ENCODE data around the gene CHRNB4.
"Not testable (repeated sequence)": the region's sequence is repeated elsewhere in the genome, so short reads cannot be mapped to it uniquely, and the experiment has no call there.

Gene CHRNB4, protein sequence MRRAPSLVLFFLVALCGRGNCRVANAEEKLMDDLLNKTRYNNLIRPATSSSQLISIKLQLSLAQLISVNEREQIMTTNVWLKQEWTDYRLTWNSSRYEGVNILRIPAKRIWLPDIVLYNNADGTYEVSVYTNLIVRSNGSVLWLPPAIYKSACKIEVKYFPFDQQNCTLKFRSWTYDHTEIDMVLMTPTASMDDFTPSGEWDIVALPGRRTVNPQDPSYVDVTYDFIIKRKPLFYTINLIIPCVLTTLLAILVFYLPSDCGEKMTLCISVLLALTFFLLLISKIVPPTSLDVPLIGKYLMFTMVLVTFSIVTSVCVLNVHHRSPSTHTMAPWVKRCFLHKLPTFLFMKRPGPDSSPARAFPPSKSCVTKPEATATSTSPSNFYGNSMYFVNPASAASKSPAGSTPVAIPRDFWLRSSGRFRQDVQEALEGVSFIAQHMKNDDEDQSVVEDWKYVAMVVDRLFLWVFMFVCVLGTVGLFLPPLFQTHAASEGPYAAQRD

DNA sequence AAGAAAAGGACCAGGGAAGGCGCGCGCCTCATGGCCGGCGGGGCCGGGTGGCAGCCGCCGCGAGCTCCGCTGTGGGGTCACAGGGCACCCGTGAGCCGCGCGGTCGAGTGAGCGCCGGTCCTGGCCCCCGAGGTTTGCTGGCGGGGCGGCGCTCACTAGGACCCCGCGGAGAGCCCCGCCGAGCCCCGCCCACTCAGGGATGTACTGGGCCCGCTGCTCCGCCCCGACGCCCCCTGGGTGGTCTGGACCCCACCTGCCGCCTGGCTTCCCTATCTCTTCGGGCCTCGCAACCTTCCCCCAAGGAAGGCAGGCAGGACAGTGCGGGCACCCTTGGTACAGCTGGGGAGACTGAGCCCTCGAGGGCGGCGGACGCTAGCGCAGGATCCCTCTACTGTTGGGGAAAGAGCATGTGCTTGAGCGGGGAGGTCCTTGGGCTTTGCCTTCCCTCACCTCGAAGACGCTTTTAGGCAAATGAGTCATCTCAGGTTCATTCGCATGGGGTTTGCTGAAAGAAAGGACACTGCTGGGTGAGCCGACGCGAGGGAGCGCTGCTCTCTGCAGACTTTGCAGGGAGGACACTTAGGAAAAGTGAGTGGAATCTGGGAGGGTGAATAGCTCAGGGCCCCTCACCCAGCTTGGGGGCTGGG, at the start of gene CHRNB4:
CHRNB4 (minus strand) TSS at position 109 of the 647 bp plus-strand sequence; CDS start at position 32, 77 bp downstream.
- DNase-seq = no peak

DNA sequence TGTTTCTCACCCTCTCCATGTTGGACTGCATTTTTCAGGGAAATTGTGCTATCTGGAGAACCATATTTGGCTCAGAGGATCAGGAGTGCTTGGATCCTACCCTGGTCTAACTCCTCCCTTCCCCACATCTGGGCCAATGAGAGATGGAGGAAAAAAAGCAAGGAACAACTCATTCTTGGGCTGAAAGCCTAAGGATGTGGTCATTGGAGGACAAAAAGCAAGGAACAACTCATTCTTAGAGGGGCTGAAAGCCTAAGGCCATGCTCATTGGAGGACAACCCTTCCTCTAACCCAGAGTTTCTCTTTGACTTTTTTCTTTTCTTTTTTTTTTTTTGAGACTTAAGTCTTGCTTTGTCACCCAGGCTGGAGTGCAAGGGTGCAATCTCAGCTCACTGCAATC, 48.6 kb upstream of the CHRNB4 start:
- no peak for DNase-seq

DNA sequence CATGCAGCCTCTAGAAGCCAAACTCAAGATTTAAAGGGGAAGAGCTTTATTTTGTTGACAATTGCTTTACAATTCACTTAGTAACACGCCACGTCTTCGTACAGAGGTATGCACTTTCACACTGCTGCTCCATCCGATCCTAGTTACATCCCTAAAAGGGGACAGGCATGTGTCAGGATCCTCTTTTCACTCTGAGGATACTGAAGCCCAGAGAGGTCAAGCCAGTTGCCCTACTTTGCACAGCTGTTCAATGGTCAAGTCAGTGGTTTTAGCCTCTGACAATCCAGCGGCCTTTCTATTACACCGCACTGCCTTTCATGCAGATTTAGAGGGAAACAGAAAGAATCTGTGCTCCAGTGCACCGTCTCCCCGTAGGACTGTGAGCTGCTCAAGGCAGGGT, 44.9 kb upstream of the CHRNB4 start:
- no peak for DNase-seq

DNA sequence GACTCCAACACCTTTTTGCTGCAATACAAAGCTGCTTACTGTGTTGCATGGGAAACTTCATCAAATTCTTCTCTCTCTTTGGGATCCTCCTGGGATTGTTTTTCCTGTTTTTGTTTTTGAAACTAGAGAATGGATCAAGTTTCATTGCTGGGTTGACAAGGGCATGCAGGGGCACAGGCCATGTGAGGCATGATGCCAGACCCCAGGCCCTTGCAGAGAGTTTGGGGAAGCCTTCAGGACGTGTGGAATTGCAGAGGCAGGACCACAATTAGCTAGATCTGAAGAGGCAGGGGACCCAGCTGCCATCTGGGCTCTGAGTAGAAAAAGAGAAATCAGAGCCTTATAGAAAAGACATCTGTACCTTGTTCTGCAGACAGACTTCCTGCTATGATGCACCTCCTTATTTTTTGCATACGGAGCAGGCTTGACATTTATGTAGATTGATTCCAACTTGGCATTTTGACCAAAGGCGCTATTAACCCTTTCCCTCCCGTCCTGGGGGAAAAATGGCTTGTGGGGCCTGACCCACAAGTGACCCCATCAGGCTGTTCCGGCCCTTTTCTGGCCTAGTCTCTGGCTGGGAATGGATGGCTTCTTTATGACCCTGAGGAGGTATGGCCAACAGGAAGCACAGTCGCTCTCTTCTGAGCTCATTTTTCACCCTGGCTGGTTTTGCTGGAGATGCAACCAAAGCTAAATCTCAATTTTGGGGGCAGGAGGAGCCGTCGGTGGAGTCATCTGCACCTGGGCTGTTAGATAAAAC, 44.3 kb upstream of the CHRNB4 start:
- DNase-seq = no peak

DNA sequence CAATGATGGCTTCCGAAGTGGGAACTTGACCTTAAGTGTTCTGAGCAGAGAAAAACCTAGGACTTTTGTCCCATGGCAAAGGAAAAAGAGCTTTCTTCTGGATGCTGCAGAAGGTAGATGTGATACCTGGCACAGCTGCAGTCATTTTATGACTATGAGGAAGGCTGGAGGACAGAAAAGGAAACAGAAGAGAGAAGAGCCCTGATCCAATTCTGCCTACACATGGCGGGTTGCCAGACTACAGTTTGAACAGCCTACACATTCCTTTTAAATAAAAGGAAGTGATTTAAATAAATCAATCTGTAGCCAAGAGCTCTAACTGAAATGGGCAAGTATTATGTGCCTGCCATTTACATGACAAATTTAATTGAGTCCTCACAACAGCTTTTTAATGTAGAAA, 43.6 kb upstream of the CHRNB4 start:
- no peak for DNase-seq

DNA sequence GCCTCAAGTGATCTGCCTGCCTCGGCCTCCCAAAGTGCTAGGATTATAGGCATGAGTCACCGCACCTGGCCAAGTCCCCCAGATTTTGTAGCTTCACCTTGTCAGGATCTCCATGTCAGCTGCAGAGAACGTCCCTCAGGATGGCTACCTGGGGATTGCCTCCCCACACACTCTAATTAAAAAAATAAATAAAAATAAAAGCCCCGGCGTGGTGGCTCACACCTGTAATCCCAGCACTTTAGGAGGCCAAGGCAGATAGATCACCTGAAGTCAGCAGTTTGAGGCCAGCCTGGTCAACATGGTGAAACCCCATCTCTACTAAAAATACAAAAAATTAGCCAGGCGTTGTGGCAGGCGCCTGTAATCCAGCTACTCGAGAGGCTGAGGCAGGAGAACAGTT, 42.6 kb upstream of the CHRNB4 start:
- not testable (repeated sequence) for DNase-seq

DNA sequence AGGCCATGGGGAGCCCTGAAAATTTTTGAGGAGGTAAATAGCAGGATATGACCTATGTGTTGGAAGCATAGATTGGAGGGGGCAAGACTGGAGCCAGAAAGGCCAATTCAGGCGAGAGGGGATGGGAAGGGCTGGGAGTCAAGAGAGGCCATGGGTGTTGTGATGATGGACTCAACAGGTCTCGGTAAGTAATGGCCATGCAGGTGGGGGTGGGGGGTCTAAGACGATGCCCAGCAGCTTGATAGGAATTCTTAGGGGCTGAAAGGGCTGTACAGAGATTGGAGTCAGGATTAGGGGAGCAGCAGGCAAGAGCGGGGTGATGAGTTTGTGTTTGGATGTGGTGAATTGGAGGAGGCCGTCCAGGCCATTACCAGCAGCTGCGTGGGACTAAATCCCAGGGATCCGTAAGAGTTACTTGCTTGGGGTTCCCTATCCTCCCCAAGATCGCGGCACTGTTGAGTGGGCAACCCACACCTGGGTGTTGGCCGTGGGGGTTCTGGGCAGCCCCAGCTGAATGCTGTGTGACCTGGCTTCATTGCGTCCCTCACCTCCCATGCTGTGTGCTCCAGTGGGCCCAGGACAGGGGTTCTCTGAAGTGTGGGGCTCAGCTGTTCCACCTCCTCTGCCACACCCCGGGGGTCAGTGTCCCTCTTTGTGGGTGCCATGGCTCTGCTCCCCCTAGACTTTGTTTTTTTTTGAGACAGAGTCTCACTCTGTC, 41.8 kb upstream of the CHRNB4 start:
- no peak for DNase-seq

DNA sequence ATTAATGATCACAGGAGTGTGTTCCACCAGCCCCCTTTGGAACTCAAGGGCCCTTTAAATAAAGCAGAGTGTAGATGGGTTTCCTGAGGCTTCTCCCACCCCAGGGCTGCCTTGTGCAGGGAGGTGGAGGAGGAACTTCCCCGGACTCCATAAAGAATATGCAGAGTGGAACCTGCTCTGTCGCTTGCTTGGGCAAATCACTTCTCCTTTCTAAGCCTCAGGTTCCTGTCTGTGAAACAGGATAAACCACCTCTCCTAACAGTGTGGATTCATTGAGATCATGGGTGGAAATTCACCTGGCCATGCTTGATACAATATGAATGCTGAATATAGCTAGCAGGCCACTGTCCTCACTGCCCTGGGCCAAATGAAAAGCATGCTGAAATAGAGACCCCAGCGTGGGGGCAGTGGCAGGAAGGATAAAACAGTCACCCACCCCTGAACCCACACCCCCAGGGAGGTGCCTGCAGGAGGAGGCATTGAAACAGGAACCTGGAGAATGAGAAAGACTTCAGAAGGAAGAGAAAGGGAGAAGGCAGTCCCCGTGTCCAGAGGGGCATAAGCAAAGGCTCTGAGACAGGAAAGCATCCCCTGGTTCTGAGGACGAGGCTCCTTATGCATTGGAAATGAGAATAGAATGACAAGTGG, 41.1 kb upstream of the CHRNB4 start:
- no peak for DNase-seq

DNA sequence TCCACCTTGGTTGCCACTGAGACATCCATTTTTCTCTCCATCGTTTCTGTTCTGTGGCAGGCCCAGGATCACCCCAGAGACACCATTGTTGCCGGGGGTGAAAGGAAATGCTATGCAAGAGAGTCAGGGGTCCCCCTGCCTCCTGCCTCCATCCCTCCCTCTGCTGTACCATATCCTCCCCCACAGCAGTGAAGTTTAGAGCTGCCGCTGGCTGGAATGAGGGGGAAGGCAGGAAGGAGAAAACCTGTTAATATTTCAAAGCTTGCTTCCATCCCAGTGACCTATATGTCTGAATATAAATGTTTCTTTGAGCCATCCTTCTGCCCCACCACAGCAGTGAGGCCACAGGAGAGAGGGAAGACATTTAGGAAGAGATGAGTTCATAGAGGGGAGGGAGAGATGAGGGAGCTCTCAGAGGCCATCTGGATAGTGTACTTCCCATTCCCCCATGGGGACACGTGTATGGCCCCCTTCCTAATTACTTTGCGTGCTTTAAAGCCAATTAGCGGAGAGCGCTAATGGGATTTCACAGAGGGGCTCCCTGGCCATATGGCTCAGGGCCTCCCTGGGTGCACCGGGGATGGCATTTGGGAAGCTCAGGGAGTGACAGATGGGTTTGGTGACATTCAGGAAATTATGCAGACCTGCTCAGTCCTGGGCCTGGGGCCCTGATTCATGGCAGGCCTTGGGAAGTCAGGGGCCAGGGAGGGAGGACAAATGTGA, 40.4 kb upstream of the CHRNB4 start:
- DNase-seq = no peak

DNA sequence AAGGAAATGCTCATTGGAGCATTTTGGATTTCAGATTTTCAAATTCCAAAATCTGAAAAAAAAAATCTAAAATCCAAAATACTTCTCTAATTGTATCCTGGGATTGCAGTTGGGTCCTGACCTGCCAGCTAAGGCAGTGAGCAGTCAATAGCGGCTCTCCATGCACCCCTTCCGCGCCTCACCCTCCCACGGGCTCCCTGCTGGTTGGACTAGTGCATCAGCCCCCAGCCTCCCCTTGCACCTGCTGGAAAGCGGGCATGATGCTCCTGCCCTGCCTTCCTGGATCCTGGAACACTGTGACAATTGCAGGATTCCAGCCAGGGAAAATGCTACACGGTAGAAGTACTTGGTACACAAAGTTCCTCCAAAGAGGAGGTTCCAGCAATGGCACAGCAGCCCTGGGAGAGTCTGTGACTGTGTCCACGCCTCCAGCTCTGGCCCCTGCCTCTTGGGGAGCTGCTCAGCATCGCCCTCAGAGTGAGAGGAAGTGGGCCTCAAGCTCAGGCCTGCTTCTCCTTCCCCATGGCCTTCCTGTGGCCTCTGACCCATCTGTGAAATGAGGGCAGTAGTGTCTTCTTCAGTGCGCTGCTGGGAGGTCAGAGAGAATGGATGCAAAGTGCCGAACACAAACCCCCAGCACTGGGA, 39.5 kb upstream of the CHRNB4 start:
- DNase-seq = no peak

DNA sequence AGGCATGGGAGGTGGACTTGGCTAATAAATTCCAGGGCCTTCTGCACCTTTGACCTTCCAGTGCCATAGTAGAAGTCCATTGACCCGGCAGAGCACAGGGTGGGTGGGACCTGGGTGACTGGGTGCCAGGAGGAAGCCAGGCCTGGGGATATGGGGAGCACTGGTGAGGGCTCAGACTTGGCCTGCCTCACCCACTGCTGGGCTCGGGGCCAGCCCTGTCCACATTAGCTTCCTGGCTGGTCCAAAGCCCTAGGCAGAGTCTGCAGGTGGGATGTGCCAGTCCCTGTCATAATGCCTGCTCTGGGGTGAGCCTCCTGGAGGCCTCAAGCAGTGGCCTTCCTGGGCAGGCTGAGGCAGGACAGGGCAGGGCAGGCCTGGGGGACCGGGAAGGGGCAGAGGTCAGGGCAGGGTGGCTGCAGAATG, 38.1 kb upstream of the CHRNB4 start:
- no peak for DNase-seq

DNA sequence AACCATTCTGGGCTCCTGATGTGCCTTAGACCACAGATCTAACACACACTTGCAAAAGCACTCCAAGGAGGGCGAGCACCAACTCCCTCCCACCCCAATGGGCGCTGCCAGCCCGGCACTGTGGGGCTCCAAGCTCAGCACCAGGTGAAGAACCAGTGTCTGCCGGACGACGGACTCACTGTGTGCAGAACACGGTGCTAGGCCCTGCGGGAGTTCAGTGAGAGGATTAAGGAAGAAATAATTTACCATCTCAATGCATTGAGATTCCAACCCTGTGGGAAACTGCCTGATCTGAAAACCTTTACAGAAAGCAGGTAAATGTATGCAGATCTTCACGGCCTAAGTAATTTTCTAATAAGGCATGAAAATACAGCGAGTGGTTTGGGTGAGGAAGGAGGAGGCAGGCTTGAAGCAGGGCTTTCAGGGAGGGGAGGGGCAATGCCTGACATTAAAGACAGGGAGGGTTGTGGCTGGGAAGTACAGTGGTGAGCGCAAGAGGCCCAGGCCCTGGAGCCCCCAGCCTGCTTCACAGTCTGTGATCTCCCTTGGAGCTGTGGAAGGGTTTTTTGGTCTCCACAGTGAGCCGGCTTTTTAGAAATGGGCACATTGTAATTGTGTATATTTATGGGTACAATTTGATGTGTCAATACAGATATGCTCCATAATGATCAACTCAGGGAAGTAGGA, 35.6 kb upstream of the CHRNB4 start:
- no peak for DNase-seq

DNA sequence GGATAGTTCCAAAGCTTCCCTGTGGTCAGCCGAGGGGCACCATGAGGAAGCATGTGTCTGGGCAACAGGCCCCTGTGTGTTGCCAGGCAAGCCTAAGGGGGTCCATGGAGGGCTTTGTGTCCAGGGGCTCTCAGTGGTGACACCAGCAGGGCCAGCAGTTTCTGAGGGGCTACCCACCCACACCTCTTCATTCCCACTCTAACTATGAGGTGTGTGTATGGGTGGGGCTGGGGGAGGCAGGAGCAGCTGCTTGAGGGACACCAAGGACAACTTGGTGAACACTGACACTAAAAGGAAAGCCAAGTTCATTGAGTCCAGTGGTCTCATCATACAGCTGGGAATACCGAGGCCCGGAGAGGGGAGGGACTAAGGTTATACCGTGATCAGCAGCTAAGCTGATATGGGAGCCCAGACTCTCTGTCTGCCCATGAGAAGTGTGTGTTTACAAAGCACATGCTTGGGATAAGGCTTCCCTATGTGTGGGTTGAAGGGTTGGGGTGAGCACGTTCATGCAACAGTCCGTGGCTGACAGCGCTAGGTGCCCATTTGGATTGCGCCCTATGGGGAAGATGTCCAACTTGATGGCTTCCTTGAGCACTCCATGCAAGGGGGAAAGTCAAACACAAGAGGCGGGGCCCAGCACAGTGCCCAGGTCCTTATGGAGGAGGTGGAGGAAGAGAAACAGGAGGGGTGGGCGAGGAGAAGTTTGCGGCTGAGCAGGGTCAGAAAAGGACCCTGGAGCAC, 34.8 kb upstream of the CHRNB4 start:
- DNase-seq = no peak

DNA sequence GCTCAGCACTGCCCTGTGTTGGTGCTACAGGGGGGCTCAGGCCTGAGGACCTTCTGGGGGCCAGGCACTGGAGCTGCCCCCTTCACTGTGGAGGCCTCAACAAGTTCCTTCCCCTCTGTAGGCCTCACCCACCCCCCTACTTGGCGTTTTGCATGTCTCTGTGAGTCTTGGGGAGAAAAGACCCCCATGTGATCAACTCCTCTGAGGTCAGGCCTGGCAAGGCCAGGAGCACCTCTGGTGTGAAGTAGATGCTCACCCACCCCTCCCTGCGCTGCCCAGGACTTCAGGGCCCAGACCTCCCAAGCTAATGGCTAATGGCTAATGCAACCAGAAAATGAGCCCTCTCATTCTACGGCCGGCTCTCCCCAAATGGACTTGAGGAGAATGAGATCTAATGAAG, 34.2 kb upstream of the CHRNB4 start:
- DNase-seq = no peak

DNA sequence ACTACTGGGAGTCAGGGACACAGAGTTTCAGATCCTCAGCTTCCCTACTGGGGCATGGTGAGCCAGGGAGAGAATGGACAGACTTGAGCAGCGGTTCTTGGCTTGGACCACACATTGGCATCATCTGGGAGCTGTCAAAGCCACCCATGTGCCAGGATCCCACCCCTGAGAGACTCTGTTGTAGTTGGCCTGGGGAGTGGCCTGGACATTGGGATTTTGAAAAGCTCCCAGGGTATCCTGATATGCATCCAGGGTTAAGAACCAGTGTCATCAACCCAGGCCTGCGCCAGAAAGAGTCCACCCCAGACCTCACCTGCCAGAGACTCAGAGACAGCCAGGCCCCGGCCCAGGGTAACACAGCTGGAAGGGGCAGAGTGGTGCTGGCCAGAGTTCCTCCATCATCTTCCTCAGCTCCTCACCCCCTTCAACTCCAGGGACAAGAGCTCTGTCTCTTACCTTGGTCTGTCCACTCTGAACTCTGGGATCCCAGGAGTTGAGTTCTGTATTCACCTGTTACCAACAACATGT, 33.0 kb upstream of the CHRNB4 start:
- DNase-seq = no peak

DNA sequence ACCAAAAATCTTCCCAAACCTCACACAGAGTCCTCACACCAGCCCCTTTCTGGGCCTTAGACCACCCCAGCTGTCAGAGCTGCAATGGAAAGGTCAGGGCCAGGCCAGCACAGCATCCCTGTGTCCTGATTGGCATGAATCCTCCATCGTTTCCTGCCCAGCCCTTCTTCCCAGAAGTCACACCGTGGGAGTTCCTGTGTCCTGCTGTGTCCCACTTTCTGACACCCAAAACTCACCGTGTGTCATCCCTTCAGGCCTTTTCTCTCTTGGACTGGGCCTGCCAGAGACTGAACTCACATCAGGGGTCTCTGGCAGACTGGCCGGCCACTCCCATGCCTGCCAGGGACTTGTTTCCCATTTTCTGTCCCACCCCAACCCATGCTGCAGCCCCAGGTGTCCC, 32.5 kb upstream of the CHRNB4 start:
- DNase-seq = no peak

DNA sequence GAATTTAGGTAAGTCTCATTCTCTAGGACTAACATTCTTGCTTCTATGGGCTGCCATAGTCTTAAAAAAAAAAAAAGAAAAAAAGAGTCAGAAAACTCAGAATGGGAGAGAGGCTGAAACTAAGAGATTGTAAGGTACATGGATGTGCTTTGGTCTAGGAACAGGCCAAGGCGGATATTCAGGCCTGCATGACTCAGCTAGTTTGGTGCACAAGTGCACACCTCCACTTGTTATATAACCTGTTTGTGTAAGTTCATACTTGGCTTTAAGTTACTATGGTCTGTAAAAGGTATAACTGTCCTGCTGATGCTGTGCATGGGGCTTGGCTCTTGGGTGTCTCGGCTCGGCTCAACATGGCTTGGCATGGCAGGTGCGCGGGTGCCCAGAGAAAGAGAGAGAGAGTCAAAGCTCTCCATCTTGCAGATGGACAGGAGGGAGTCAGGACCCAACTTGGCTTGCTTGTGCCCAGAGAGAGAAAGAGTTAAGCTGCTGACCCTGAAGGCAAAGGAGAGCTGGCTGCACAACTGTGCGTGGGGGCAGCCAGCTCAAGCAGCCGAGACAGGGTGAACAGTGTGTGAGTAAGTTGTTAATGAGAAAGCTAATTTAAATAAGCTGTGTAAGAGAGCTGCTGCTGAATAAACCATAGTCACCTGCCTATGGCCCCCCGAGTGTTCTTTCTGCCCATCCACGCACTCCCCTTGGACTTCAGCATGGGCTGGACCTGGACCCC, 31.4 kb upstream of the CHRNB4 start:
- no peak for DNase-seq

DNA sequence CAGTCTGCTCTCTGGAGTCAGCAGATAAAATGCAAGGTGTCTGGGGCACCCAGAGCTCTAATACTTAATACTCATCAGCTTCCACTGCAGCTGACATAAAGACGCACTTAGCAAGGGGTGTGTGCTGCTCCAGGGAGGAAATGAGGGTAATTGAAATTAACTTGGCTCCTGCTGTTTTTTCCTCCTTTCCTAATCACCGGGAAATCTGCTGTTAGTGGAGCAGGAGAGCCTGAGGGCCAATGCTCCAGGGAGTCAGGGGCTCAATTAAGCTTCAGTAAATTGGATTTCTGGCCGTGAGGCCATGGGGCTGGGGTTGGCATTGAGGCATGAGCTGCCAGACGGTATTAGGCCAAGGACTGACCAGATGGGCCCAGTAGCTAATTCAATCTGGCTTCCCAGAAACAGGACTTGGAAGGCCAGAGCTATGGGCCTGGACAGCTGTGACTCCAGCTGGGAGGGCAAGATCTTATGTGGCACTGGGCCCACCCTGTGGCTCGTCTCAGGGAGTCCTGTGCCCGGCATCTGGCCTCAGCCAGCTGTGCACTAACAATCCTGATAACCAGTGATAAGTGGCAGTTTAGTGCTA, 30.7 kb upstream of the CHRNB4 start:
- no peak for DNase-seq
